KOPT-K1 (cell line): ENCODE measurements around the gene MT1H.

Source experiments
- H3K27ac ChIP-seq: fragments of 200-600 bp; sonication (generic); 2 replicates; pipeline ENCODE4 v1.5.1; 2016; ENCODE audit warnings: antibody characterized with exemption, mild to moderate bottlenecking, low read depth, low read length; ENCODE audit not compliant: poor library complexity, severe bottlenecking
- H3K36me3 ChIP-seq: fragments of 200-600 bp; sonication (generic); 2 replicates; pipeline ENCODE4 v1.5.1; 2017; ENCODE audit warnings: antibody characterized with exemption, mild to moderate bottlenecking, low read length, moderate library complexity; ENCODE audit not compliant: insufficient read depth
- H3K9me3 ChIP-seq: fragments of 200-600 bp; sonication (generic); 2 replicates; pipeline ENCODE4 v1.5.1; 2017; ENCODE audit warnings: antibody characterized with exemption, low read length, mild to moderate bottlenecking; ENCODE audit not compliant: insufficient read depth, poor library complexity, severe bottlenecking

The MT1H gene

DNA sequence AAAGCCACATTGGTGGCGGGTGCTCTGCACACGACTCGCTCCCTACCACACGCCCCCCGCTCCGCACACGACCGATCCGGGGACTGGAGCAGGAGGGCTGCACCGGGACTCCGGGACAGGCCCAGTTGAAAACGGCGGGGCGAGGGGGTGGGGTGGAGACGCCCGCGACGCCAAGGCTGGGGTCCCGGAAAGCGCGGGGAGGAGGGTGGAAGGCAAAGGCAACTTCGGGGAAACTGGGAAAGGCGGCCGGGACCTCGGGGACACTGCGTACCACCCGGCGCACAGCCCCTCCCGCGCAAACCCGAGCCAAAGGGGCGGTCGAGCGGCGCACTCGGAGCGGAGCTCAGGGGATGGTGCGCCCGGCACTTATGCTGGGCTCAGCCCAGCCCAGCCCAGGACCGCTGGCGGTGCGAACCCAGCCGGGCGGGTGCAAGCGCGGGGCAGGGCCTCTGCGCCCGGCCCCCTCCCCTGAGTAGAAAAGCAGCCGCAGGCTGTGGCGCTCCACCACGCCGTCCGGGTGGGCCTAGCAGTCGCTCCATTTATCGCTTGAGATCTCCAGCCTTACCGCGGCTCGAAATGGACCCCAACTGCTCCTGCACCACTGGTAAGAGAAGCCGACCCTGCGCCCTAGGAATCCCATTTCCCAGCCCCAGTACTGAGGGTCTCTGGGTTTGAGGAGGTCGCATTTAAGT lies 37.3 kb upstream of the MT1H start, which contains the start of gene MT1M:
Gene MT1M, plus strand, starts transcription at position 504 of the 692 bp plus-strand sequence. Its CDS starts 73 bp downstream, at position 577.
- no peak within 1 kb of the TSS for H3K27ac ChIP-seq
- H3K9me3 ChIP-seq: no peaks in the 10 kb centered on the region
- no peaks in the 10 kb centered on the region for H3K36me3 ChIP-seq

DNA sequence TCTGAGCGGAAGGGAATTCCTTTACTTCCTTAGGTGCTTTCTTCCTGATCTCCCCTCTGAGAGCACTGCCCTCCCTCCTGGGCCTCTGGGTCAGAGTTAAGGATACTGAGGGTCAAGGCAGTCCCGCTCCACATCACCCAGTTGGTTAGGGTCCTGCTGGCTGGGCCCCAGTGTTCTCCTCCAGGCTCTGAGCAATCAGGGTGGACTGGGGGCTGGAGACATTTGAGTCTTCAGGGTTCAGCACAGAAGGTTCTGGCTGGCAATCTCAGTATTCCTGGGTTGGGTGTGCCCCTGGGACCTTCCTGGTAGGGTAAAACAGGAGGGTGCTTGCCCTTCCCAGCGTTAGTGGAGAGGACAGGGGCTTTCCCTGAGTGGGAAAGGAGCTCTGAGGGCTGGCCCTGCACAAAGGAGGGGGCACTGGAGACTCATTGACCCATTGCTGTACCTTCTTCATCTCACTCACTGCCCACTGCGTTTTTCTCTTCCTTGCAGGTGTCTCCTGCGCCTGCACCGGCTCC lies 36.7 kb upstream of the MT1H start:
- Histone ChIP-seq H3K9me3 (no peaks in the 10 kb centered on the region), H3K27ac (no peak overlapping the region), H3K36me3 (no peaks in the 10 kb centered on the region)

DNA sequence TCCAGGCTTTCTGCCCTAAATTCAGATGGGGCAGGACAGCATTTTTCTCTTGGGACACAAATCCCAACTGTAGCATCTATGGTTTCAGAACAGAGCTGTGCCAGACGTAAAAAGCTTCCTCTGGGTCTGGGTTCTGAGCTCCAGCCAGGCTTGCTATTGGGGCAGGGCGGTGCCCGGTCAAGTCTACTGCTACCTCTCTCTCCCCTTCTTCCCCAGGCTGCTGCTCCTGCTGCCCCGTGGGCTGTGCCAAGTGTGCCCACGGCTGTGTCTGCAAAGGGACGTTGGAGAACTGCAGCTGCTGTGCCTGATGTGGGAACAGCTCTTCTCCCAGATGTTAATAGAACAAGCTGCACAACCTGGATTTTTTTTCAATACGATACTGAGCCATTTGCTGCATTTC lies 36.1 kb upstream of the MT1H start:
- Histone ChIP-seq H3K36me3 (no peaks in the 10 kb centered on the region), H3K27ac (no peak overlapping the region)

GRCh38 chr16:56634715-56635440 lies 34.7 kb upstream of the MT1H start:
- Histone ChIP-seq H3K27ac (no peak overlapping the region), H3K36me3 (no peaks in the 10 kb centered on the region), H3K9me3 (no peaks in the 10 kb centered on the region)

More for the DNA sequence above, 36.1 kb upstream of the MT1H start:
- H3K9me3 ChIP-seq: no peaks in the 10 kb centered on the region

DNA sequence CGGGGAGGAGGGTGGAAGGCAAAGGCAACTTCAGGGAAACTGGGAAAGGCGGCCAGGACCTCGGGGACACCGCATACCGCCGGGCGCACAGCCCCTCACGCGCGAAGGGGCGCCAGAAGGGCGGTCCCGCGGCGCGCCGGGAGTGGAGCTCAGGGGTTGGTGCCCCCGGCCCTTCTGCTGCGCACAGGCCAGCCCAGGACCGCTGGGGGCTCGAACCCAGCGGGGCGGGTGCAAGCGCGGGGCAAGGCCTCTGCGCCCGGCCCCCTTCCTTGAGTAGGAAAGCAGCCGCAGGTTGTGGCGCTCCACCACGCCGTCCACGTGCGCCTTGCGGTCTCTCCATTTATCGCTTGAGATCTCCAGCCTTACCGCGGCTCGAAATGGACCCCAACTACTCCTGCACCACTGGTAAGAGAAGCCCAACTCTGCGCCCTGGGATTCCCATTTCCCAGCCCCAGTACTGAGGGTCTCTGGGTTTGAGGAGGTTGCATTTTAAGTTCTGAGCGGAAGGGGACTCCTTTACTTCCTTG lies 34.1 kb upstream of the MT1H start:
- no peaks in the 10 kb centered on the region for H3K36me3 ChIP-seq

DNA sequence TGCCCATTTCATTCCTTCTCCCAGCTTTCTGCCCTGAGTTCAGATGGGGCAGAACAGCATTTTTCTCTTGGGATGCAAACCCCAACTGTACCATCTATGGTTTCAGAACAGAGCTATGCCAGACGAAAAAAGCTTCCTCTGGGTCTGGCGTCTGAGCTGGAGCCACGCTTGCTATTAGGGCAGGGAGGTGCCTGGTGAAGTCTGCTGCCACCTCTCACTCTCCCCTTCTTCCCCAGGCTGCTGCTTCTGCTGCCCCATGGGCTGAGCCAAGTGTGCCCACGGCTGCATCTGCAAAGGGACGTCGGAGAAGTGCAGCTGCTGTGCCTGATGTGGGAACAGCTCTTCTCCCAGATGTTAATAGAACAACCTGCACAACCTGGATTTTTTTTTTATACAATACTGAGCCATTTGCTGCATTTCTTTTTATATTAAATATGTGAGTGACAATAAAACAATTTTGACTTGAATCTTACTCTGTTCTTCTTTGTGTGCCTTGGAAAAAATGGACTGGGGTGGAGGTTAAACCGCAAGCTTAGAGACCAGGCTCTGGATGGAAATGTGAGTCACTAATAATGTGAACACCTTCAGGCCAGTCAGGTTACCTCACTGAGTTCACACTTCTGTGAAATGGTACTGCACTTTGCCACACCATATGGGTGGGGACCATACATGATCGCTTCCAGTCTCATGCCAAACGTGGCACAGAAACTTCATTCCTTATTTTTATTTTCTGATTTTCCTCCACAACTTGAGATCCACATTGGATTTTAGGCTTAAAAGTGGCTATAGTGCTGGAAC lies 32.8 kb upstream of the MT1H start:
- Histone ChIP-seq H3K36me3 (no peaks in the 10 kb centered on the region), H3K9me3 (no peaks in the 10 kb centered on the region), H3K27ac (no peak overlapping the region)

More for the DNA sequence above, 34.1 kb upstream of the MT1H start:
- Histone ChIP-seq H3K27ac (no peak overlapping the region), H3K9me3 (no peaks in the 10 kb centered on the region)

- H3K9me3 ChIP-seq: no peaks in the 10 kb centered on the region
- H3K36me3 ChIP-seq: no peaks in the 10 kb centered on the region
- no peak within 1 kb of the TSS for H3K27ac ChIP-seq
Measured at GRCh38 chr16:56637814-56638750, 31.5 kb upstream of the MT1H start, which contains the start of gene MT1A. Gene MT1A, plus strand, starts transcription at chr16:56638666. Its CDS starts 73 bp downstream, at chr16:56638739.

- Histone ChIP-seq H3K27ac (no peak overlapping the region), H3K9me3 (no peaks in the 10 kb centered on the region), H3K36me3 (no peaks in the 10 kb centered on the region)
Measured at GRCh38 chr16:56639045-56639444, 30.6 kb upstream of the MT1H start.

DNA sequence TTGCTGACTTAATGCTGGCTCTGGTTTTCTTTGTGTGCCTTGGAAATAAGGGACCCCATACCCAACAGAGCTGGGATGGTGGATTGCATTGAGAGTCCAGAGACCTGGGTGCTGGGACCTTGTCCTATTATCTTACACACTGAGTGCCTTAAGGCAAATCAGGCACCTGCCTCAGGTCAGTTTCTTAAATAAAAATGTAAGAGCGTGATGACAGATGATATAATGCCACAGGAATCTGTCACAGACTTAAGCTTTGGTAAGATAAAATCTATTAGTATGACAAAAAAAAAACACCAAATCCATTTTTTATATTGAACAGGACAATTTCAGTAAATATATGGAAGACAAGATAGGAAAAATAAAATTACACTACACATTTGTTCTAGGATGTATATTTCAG lies 29.5 kb upstream of the MT1H start:
- Histone ChIP-seq H3K36me3 (no peaks in the 10 kb centered on the region), H3K27ac (no peak overlapping the region), H3K9me3 (no peaks in the 10 kb centered on the region)

DNA sequence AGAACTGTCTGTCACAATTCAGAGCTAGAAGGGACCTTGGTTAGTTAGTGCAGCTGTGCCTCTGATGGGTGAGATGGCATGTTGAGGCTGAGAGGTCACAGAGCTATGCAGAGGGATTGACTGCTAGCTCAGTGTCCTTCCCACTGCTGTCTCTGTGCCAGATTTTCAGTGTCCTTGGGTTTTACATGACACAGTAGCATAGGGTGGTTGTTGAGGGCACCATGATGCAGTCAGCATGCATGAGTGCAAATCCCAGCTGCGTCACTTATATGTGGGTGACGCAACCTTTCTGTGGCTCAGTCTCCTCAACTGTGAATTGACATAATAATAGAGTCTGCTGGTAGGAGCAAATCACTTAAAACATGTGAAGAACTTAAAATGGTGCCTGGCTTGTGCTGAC lies 28.4 kb upstream of the MT1H start:
- Histone ChIP-seq H3K9me3 (no peaks in the 10 kb centered on the region), H3K36me3 (no peaks in the 10 kb centered on the region)

DNA sequence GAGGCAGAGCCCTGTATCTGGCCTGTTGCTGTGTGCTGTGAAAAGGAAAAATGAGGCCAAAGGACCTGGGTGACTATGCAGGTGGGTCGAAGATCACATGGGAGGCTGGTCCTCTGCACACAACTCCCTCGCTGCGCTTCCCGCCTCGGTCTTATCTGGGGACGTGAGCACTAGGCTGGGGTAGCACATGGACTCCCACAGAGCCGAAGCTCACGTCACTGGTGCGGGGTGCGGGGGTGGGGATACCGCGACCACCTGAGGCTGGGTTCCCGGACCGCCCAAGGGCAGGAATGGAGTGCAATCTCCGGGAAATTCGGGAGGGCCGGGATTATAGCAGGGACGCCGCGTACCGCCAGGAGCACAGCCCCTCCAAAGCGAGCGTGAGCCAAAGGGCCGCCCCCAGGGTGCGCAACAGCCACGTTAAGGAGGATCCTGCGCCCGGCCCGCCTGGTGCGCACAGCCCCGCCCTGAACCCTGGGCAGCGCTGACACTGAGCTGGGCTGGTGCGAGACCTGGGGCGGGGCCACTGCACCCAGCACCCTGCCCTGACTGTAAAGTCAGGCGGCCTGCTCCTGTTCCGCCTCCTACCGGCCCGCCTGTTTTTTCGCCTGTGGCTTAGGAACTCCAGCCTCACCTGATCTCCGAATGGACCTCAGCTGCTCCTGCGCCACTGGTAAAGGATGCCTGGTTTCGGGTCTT lies 26.4 kb upstream of the MT1H start:
- H3K27ac ChIP-seq: no peak overlapping the region
- H3K9me3 ChIP-seq: no peaks in the 10 kb centered on the region

More for the DNA sequence above, 28.4 kb upstream of the MT1H start:
- no peak overlapping the region for H3K27ac ChIP-seq

GRCh38 chr16:56643833-56644232 lies 25.8 kb upstream of the MT1H start:
- no peak overlapping the region for H3K27ac ChIP-seq
- H3K9me3 ChIP-seq: no peaks in the 10 kb centered on the region
- H3K36me3 ChIP-seq: no peaks in the 10 kb centered on the region

More for the DNA sequence above, 26.4 kb upstream of the MT1H start:
- no peaks in the 10 kb centered on the region for H3K36me3 ChIP-seq

- H3K9me3 ChIP-seq: no peaks in the 10 kb centered on the region
- H3K36me3 ChIP-seq: no peaks in the 10 kb centered on the region
- no peak overlapping the region for H3K27ac ChIP-seq
Measured at GRCh38 chr16:56645311-56645710, 24.3 kb upstream of the MT1H start.
